ENCODE measurements around the gene WASHC2A. TPM values are rescaled to one million over a fixed set of nuclear protein-coding genes. Genes with fewer than 3 reads are reported as not detected.
"Not testable (repeated sequence)": the region's sequence is repeated elsewhere in the genome, so short reads cannot be mapped to it uniquely, and the experiment has no call there.

The WASHC2A gene
- total RNA-seq, 2 donors from 2014 or later: 30.8 to 33.2 TPM

GRCh38 chr10:50112419-50113112 lies 44.8 kb downstream of the WASHC2A start:
- ATAC-seq: peak in 1 of 2 donors; percentile 60
- H3K9me3 Mint-ChIP-seq; DNase-seq (ENCODE audit: low spot score in 2 of 2); H3K27ac Mint-ChIP-seq; H3K36me3 Mint-ChIP-seq: not testable (repeated sequence)

- not testable (repeated sequence) for DNase-seq (ENCODE audit: low spot score in 2 of 2); H3K27ac Mint-ChIP-seq; H3K9me3 Mint-ChIP-seq; ATAC-seq
- H3K36me3 Mint-ChIP-seq: peaks cover 7 to 16% of the 10 kb centered on the region in 2 donors
Observed at GRCh38 chr10:50126765-50127164, 59.0 kb downstream of the WASHC2A start.

DNA sequence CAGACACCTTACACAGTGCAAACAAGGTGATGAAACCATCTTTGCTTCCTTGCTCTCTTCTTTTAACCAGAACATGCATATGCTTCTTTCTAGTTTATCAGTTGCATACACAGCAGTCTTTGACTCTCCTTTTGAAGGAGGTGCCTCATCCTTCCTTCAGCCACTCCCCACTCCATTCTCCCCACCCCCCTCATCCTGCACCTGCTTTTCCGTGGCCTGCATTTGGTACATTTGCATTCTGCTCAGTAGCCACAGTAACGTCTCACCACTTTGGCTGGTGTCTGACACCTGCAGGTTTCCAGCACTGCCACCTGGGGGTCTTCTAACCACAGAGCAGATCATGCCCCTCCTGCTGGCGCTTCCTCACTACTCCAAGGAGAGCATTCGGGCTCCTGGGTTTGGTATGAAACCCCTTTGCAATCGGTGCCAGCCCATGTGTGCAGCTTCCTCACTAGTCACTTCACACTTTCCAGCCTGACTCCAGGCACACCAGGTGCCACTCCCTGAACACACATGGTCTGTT lies 60.1 kb downstream of the WASHC2A start:
- not testable (repeated sequence) for DNase-seq (ENCODE audit: low spot score in 2 of 2); ATAC-seq; H3K9me3 Mint-ChIP-seq
- Mint-ChIP-seq H3K27ac (peak overlapping the region in 1 of 2 donors; percentile 93), H3K36me3 (peaks cover 7 to 16% of the 10 kb centered on the region in 2 donors)

- DNase-seq (ENCODE audit: low spot score in 2 of 2); H3K27ac Mint-ChIP-seq; H3K9me3 Mint-ChIP-seq: not testable (repeated sequence)
- peaks cover 7 to 31% of the 10 kb centered on the region in 2 donors for H3K36me3 Mint-ChIP-seq
- peak; percentile 44 to 53 for ATAC-seq
Observed at GRCh38 chr10:50131245-50131965, 63.7 kb downstream of the WASHC2A start.

DNA sequence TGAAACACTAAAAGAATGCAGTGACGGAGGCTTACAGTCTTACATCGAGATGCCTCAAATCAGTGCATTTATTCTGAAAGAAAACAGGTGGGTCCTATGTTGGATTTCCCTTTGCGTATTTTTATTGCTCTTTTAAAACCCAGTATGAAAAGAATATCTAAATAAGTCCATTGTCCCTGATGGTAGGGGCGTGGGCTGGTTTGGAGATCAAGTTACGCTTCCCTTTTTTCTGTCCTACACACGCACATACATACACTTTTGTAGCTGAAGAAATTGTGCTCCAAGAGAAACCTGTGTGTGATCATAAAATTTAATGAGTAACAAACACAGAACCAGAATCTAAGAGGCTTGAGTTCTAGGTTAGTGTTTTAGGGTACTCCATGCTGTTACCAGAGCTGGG lies 64.6 kb downstream of the WASHC2A start:
- H3K36me3 Mint-ChIP-seq: peaks cover 7 to 34% of the 10 kb centered on the region in 2 donors
- H3K9me3 Mint-ChIP-seq; H3K27ac Mint-ChIP-seq; ATAC-seq; DNase-seq (ENCODE audit: low spot score in 2 of 2): not testable (repeated sequence)

DNA sequence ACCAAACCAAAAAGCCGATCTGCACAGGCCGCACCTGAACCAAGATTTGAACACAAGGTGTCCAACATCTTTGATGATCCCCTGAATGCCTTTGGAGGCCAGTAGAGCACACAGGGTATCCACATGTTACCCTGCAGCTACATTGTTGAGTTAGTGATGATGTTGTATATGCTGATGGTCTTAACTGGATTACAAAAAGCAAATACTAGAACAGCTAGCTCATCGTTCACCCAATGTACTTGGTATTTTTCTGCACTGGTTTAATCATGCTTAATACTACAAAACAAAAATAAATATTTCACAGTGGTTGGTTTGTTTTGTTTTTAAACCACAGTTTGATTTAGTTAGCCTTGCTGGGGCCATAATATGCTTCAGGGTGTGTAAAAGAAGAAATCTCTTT lies 65.1 kb downstream of the WASHC2A start:
- not testable (repeated sequence) for H3K27ac Mint-ChIP-seq; H3K9me3 Mint-ChIP-seq; ATAC-seq; DNase-seq (ENCODE audit: low spot score in 2 of 2)
- peaks cover 7 to 35% of the 10 kb centered on the region in 2 donors for H3K36me3 Mint-ChIP-seq

DNA sequence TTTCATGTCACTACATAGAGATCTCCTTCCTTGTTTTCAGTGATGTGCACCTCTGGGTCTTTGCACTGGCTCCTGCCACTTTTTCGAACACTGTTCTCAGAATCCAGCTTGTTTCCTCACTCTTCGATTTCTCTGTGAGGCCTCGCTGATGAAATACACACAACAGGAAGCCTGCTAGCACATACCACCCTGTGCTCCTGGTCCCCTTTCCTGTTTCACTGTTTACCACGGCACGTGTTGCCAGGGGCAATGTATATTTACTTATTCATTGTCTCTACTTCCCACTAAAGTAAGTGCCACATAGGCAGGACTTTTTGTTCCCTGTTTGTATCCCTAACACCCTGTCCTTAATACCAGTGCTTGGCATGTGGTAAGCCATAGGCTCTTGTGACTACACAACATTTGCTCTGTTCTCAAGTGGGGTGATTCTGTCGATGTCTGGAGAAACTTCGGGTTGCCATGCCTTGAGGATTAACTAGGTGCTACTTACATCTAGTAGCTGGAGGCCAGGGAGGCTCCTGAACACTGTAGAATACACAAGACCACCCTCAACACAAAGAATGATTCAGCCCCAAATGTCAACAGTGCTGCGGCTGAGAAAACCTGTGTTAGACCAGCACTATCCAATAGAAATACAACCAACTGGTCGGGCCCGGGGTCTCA lies 75.9 kb downstream of the WASHC2A start:
- ATAC-seq; H3K27ac Mint-ChIP-seq; DNase-seq (ENCODE audit: low spot score in 2 of 2); H3K36me3 Mint-ChIP-seq; H3K9me3 Mint-ChIP-seq: not testable (repeated sequence)

DNA sequence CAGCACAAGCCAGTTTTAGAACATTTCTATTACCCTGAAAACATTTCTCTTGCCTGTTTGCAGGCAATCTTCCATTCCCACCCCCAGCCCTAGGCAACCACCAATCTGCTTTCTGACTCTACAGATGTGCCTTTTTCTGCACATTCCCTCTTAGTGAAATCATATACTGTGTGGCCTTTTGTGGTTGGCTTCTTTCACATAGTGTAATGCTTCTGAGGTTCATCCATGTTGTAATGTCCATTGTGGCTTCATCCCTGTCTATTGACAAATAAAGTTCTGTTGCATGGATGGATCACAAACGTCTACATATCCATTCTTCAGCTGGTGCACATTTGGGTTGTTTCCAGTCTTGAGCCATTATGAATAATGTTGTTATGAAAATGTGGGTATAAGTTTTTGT lies 77.8 kb downstream of the WASHC2A start:
- not testable (repeated sequence) for H3K27ac Mint-ChIP-seq; H3K36me3 Mint-ChIP-seq; H3K9me3 Mint-ChIP-seq; ATAC-seq; DNase-seq (ENCODE audit: low spot score in 2 of 2)

GRCh38 chr10:50152792-50153272 lies 85.1 kb downstream of the WASHC2A start:
- ATAC-seq (no peak), DNase-seq (ENCODE audit: low spot score in 2 of 2) (no peak)
- Mint-ChIP-seq H3K27ac (no peak overlapping the region), H3K9me3 (no peaks in the 10 kb centered on the region), H3K36me3 (peaks cover 0 to 5% of the 10 kb centered on the region in 2 donors)

- H3K9me3 Mint-ChIP-seq; H3K27ac Mint-ChIP-seq; DNase-seq (ENCODE audit: low spot score in 2 of 2); H3K36me3 Mint-ChIP-seq; ATAC-seq: not testable (repeated sequence)
Observed at GRCh38 chr10:50157868-50158267, 90.1 kb downstream of the WASHC2A start.

DNA sequence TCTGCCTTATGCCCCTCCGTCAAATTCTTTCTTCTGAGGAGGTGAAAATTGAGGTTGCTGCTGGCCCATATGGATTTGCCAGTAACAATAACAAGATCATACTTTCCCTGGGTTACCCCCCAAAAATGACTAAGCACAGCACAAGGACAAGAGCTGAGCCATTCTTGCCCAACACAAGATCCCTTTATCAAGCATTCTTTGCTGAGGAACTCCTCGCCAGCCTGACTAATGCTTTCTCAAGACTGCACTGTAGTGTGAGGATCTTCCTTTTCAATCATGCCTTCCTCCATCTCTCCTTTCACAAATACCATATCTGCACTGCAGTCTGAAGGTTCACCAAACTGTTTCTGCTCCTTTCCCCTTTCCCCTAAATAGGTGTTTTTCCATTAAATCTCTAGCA lies 92.1 kb downstream of the WASHC2A start:
- not testable (repeated sequence) for DNase-seq (ENCODE audit: low spot score in 2 of 2); H3K9me3 Mint-ChIP-seq; H3K27ac Mint-ChIP-seq; ATAC-seq; H3K36me3 Mint-ChIP-seq

GRCh38 chr10:50165038-50165437 lies 97.3 kb downstream of the WASHC2A start:
- not testable (repeated sequence) for H3K9me3 Mint-ChIP-seq; DNase-seq (ENCODE audit: low spot score in 2 of 2); ATAC-seq; H3K36me3 Mint-ChIP-seq; H3K27ac Mint-ChIP-seq

GRCh38 chr10:50167833-50168232 lies 100.1 kb downstream of the WASHC2A start:
- not testable (repeated sequence) for H3K9me3 Mint-ChIP-seq; DNase-seq (ENCODE audit: low spot score in 2 of 2); H3K27ac Mint-ChIP-seq; ATAC-seq; H3K36me3 Mint-ChIP-seq

GRCh38 chr10:50169506-50169905 lies 101.8 kb downstream of the WASHC2A start:
- not testable (repeated sequence) for H3K9me3 Mint-ChIP-seq; H3K27ac Mint-ChIP-seq; H3K36me3 Mint-ChIP-seq; ATAC-seq; DNase-seq (ENCODE audit: low spot score in 2 of 2)

GRCh38 chr10:50174788-50175525 lies 107.2 kb downstream of the WASHC2A start:
- DNase-seq (ENCODE audit: low spot score in 2 of 2); ATAC-seq; H3K36me3 Mint-ChIP-seq; H3K27ac Mint-ChIP-seq: not testable (repeated sequence)
- H3K9me3 Mint-ChIP-seq: peaks cover 6 to 10% of the 10 kb centered on the region in 2 donors

All from activated naive CD4-positive, alpha-beta T cell treated with anti-CD3 and anti-CD28 coated beads, Interleukin-2, amount 50 U/mL, for 72 hours (primary cell).